ENCODE measurements around the gene COPE.

DNA sequence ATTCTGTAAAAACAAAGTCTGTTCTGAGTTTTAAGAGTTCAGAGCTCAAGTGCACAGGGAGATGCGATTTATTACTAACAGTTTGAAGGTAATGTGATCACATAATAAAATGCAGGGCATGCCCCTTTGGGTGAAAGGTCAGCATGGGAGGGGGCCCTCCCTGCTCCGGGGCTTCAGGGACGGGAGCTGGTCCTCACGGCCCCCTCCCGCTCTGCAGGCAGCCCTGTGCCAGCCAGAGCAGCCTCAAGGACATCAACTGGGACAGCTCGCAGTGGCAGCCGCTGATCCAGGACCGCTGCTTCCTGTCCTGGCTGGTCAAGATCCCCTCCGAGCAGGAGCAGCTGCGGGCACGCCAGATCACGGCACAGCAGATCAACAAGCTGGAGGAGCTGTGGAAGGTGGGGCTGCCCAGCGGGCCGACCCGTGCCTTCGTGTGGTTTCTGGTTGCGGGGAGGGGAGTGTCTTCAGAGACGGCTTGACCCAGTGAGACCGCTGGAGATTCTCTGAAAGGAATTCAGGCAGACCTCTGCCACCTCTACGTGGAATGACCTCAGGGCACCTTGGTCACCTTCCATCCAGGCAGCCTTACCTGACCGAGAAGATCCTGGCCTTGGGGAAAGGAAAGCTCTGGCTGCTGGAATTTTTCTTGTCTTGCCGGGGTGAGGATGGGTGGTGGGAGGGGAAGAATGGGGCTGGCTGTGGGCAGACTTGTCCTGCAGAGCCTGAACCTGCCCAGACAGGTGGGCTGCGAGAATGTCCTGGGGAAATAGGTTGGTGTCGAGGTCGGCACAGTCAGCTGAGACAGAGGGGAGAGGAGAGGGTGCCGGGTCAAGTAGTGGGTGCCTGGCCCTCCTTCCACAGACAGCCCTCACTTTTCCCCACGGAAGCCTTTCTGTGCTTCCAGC, 68.5 kb downstream of the COPE start:
- no peak for TF ChIP-seq TAF1 (IDR thresholded peaks at IDR 0.05; ENCODE audit: low read depth)
- no peak for TF ChIP-seq EZH2 (IDR thresholded peaks at IDR 0.05; ENCODE audit: borderline replicate concordance, insufficient read depth, low read length, poor library complexity, severe bottlenecking)
- TF ChIP-seq, protein P1, sequence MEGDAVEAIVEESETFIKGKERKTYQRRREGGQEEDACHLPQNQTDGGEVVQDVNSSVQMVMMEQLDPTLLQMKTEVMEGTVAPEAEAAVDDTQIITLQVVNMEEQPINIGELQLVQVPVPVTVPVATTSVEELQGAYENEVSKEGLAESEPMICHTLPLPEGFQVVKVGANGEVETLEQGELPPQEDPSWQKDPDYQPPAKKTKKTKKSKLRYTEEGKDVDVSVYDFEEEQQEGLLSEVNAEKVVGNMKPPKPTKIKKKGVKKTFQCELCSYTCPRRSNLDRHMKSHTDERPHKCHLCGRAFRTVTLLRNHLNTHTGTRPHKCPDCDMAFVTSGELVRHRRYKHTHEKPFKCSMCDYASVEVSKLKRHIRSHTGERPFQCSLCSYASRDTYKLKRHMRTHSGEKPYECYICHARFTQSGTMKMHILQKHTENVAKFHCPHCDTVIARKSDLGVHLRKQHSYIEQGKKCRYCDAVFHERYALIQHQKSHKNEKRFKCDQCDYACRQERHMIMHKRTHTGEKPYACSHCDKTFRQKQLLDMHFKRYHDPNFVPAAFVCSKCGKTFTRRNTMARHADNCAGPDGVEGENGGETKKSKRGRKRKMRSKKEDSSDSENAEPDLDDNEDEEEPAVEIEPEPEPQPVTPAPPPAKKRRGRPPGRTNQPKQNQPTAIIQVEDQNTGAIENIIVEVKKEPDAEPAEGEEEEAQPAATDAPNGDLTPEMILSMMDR (IDR thresholded peaks at IDR 0.05; ENCODE audit: poor library complexity, severe bottlenecking) = no peak
- no peak for TF ChIP-seq EP300 (conservative IDR thresholded peaks at IDR 0.05; ENCODE audit: poor library complexity, severe bottlenecking)
